ENCODE results near the gene DPYSL3.
"Not testable (repeated sequence)": the region's sequence is repeated elsewhere in the genome, so short reads cannot be mapped to it uniquely, and the experiment has no call there.

DPYSL3 gene

GRCh38 chr5:147509710-147510651, at the start of gene DPYSL3:
Gene DPYSL3 (minus strand): TSS chr5:147510068. CDS start chr5:147509858, 210 bp downstream.
- peak; percentile 75 for DNase-seq

- peak; percentile 80 for DNase-seq
Measured at GRCh38 chr5:147558826-147559225, 49.0 kb upstream of the DPYSL3 start.

DNA sequence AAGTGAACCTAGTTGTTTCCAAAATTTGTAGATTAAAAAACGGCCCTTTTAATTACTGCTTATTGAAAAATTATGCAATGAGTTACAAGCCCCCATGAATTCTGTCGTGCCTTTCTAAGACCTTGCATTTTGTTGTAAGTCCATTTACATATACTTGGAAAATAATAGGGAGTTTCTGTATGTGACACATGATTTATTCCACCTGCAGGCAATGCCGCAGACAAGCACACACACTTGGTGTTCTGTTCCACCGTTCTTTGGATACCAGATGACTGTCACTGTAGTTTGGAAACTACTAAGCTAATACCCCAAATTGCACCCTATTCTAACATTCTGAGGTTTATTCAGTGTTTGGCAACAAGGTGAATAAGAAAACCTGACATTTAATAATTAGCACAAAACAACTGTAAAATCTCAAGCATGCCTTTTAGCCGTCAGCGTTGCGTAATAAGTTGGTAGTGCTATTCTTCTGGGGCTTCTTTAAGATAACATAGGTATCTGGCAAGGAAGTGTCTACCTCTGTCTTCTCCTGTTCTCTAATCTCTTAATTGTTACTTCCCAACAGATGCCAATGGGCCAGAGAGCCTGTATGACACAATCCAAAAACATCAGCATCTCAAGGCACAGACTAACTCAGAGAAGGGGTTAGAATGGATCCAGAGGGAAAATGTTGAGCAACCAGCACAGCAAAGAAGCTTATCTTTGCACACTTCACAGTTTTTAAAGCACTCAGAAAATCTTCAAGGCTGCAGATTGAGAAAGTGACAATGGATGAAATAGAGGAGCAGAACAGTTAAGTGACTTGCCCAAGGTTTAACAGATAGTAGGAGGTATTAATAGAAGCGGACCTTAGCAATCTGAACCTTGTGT, 48.2 kb upstream of the DPYSL3 start:
- DNase-seq, result no peak

GRCh38 chr5:147555176-147555575, 45.3 kb upstream of the DPYSL3 start:
- DNase-seq, result peak; percentile 60

GRCh38 chr5:147554261-147554817, 44.5 kb upstream of the DPYSL3 start:
- no peak for DNase-seq

DNA sequence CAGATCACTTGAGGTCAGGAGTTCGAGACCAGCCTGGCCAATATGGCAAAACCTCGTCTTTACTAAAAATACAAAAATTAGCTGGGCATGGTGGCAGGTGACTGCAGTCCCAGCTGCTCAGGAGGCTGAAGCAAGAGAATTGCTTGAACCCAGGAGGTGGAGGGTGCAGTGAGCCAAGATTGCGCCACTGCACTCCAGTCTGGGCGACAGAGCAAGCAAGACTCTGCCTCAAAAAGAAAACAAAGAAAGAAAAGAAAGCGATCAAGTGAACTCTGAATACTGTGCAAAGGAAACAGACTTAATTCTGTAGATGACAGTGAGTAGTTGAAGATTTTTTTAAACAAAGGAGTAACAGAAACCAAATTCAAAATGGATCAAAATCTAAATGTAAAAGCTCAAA, 43.9 kb upstream of the DPYSL3 start:
- DNase-seq, result not testable (repeated sequence)

- DNase-seq, result no peak
Measured at GRCh38 chr5:147552897-147553296, 43.0 kb upstream of the DPYSL3 start.

- DNase-seq, result no peak
Measured at GRCh38 chr5:147551677-147552076, 41.8 kb upstream of the DPYSL3 start.

GRCh38 chr5:147547730-147548129, 37.9 kb upstream of the DPYSL3 start:
- DNase-seq, result no peak

DNA sequence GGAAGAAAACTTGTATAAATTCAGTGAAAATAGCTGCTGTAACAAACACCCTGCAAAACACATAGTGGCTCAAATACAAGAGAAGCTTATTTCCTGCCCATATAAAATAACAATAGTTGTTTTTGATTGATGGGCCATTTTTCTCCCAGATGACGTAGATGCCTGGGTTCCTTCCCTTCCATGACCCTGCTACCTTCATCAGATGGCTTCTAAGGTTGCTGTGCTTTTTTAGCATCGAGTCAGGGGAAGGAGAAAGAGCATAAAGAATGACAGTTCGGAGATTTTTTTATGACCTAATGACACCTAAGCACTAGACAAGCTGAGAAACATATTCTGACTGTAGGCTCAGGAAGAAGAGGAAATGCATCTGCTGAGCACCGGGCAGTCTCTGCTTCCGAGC, 34.7 kb upstream of the DPYSL3 start:
- no peak for DNase-seq

GRCh38 chr5:147539053-147539452, 29.2 kb upstream of the DPYSL3 start:
- no peak for DNase-seq

- no peak for DNase-seq
Measured at GRCh38 chr5:147538236-147538635, 28.4 kb upstream of the DPYSL3 start.

- no peak for DNase-seq
Measured at GRCh38 chr5:147534172-147534951, 24.5 kb upstream of the DPYSL3 start.

GRCh38 chr5:147532156-147532555, 22.3 kb upstream of the DPYSL3 start:
- DNase-seq, result no peak

DNA sequence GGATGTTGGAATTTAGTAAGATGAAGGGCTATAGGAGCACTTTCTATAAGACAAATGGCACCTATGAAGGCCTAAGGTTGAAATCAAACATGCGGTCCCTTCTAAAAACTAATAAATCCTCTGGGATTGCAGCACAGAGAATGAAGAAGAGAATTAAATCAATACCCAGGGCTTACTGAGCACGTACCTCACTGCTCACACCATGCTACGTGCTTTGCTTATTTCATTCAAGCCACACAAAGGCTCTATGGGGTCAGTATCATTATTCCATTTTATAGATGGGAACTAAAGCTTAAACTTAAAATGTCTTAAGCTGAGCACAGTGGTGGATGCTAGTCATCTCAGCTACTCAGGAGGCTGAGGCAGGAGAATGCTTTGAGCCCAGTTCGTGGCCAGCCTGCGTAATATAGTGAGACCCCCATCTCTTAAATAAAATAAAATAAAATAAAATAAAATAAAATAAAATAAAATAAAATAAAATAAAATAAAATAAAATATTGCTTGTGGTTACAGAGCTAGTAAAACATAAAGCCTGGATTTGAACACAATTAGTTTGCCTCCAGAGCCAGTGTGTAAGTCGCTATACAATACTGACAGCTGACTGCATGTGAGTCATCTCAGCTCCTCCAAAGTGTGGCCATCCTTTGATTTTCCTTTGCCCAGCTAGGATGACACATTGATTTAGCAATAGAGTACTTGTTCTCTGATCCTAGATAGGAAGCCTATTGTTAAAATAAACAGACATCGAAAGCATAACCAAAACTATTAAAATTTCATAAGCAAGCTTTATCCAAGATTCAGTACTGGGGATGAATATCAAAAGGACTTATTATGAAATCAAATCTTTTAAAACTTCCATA, 20.9 kb upstream of the DPYSL3 start:
- no peak for DNase-seq

GRCh38 chr5:147523069-147523468, 13.2 kb upstream of the DPYSL3 start:
- no peak for DNase-seq

GRCh38 chr5:147522435-147522834, 12.6 kb upstream of the DPYSL3 start:
- no peak for DNase-seq

DNA sequence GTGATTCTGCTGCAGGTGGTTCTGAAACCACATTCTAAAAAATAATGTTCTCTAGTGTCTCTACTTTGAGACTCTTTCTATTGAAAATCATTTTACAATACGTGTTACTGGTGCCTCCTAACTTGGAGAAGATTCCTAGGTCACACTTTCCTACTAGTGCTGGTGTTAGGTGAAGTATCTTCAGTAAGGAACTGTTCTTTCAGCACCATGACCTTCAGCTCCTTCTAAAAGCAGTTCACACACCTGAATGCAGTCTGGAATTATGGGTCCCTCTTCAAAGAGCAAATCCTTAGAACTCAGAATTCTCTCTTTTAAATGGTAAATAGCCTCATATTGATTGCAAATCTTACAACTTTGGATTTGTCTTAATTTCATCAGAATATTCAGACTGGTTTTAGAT, 10.6 kb upstream of the DPYSL3 start:
- peak; percentile 21 for DNase-seq

DNA sequence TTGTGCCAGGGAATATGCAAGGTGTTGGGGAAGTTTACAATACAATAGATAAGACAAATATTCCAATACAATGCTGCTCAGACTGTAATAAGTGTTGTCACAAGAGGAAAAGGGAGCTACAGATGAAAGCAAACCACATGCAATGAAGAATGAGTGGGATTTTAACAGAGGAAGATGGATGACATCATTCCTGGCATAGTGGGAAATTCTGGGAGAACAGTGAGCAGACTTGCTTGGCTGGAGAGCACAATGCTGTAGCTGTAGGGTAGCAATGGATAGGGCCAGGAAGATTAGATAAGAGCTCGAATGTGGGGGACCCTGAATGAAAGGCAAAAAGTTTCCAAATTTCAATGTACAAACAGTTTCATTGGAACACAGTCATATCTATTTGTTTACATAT, 9.5 kb upstream of the DPYSL3 start:
- DNase-seq, result no peak

GRCh38 chr5:147517383-147517782, 7.5 kb upstream of the DPYSL3 start:
- no peak for DNase-seq

- no peak for DNase-seq
Measured at GRCh38 chr5:147515269-147515668, 5.4 kb upstream of the DPYSL3 start.

All from hematopoietic multipotent progenitor cell treated with erythropoietin and hydrocortisone succinate and interleukin-3 and kit ligand, for 4 days (in vitro differentiated cells).